H9 (cell line): ENCODE data around the gene ASTN1. TPM values are rescaled to one million over a fixed set of nuclear protein-coding genes. Genes with fewer than 3 reads are reported as not detected.

ENCODE experiments used
- DNase-seq: peaks from one replicate; pipeline ENCODE4 v3.0.0-alpha.2; 2017
- H2AFZ ChIP-seq: one replicate; pipeline ENCODE4 v1.6.1; 2013; ENCODE audit warnings: mild to moderate bottlenecking, low read length, control low read depth, moderate library complexity
- H2AK5ac ChIP-seq: 2 replicates; pipeline ENCODE4 v1.6.1; 2013; ENCODE audit warnings: low read length, control low read depth, mixed read lengths; ENCODE audit not compliant: insufficient read length
- H2BK120ac ChIP-seq: one replicate; pipeline ENCODE4 v1.6.1; 2013; ENCODE audit warnings: low read depth, mild to moderate bottlenecking, low read length, control low read depth, inconsistent platforms; ENCODE audit not compliant: poor library complexity, severe bottlenecking
- H2BK12ac ChIP-seq: 2 replicates; pipeline ENCODE4 v1.6.1; 2013; ENCODE audit warnings: low read length, control low read depth, mixed read lengths, low read depth; ENCODE audit not compliant: insufficient read length
- H2BK15ac ChIP-seq: 2 replicates; pipeline ENCODE4 v1.6.1; 2013; ENCODE audit warnings: low read depth, low read length, control low read depth
- H2BK20ac ChIP-seq: one replicate; pipeline ENCODE4 v1.6.1; 2013; ENCODE audit warnings: low read depth, mild to moderate bottlenecking, low read length, control low read depth, inconsistent platforms; ENCODE audit not compliant: poor library complexity, severe bottlenecking
- H2BK5ac ChIP-seq: 2 replicates; pipeline ENCODE4 v1.6.1; 2013; ENCODE audit warnings: low read length, control low read depth, mixed read lengths; ENCODE audit not compliant: insufficient read length
- H3K14ac ChIP-seq: 2 replicates; pipeline ENCODE4 v1.6.1; 2013; ENCODE audit warnings: low read length, control low read depth; ENCODE audit not compliant: insufficient read depth
- H3K18ac ChIP-seq: 2 replicates; pipeline ENCODE4 v1.6.1; 2013; ENCODE audit warnings: low read depth, mild to moderate bottlenecking, mixed read lengths, low read length, control low read depth; ENCODE audit not compliant: insufficient read length
- H3K23ac ChIP-seq: 2 replicates; pipeline ENCODE4 v1.6.1; 2013; ENCODE audit warnings: low read length, control low read depth, mixed read lengths, low read depth; ENCODE audit not compliant: insufficient read length
- H3K23me2 ChIP-seq: 2 replicates; pipeline ENCODE4 v1.6.1; 2013; ENCODE audit warnings: low read depth, mild to moderate bottlenecking, mixed read lengths, low read length, control low read depth; ENCODE audit not compliant: insufficient read length, poor library complexity, severe bottlenecking
- H3K27ac ChIP-seq: 2 replicates; pipeline ENCODE4 v1.5.1; 2013; ENCODE audit warnings: low read length, control low read depth, mixed read lengths, low read depth; ENCODE audit not compliant: insufficient read length
- H3K27me3 ChIP-seq: 2 replicates; pipeline ENCODE4 v1.6.1; 2013; ENCODE audit warnings: low read length, control low read depth, inconsistent platforms; ENCODE audit not compliant: insufficient read depth
- H3K4ac ChIP-seq: 2 replicates; pipeline ENCODE4 v1.6.1; 2013; ENCODE audit warnings: low read depth, mild to moderate bottlenecking, control low read depth, inconsistent platforms, low read length, moderate library complexity
- H3K4me1 ChIP-seq: 2 replicates; pipeline ENCODE4 v1.6.1; 2013; ENCODE audit warnings: low read length, control low read depth, inconsistent platforms; ENCODE audit not compliant: insufficient read depth
- H3K4me2 ChIP-seq: 2 replicates; pipeline ENCODE4 v1.6.1; 2013; ENCODE audit warnings: low read length, control low read depth, mixed read lengths; ENCODE audit not compliant: insufficient read length, insufficient read depth
- H3K56ac ChIP-seq: 2 replicates; pipeline ENCODE4 v1.6.1; 2013; ENCODE audit warnings: low read depth, mild to moderate bottlenecking, mixed read lengths, low read length, control low read depth; ENCODE audit not compliant: insufficient read length
- H3K79me1 ChIP-seq: 2 replicates; pipeline ENCODE4 v1.6.1; 2013; ENCODE audit warnings: low read depth, mild to moderate bottlenecking, moderate library complexity, low read length, control low read depth, inconsistent platforms; ENCODE audit not compliant: insufficient read depth, poor library complexity, severe bottlenecking
- H3K79me2 ChIP-seq: 2 replicates; pipeline ENCODE4 v1.6.1; 2013; ENCODE audit warnings: low read length, control low read depth, inconsistent platforms; ENCODE audit not compliant: insufficient read depth
- H3K9ac ChIP-seq: 2 replicates; pipeline ENCODE4 v1.6.1; 2013; ENCODE audit warnings: low read length, control low read depth, mixed read lengths; ENCODE audit not compliant: insufficient read length; ENCODE audit errors: extremely low read depth
- H3K9me3 ChIP-seq: one replicate; pipeline ENCODE4 v1.6.1; 2013; ENCODE audit warnings: low read depth, low read length, inconsistent platforms; ENCODE audit not compliant: control insufficient read depth
- H3T11ph ChIP-seq: one replicate; pipeline ENCODE4 v1.6.1; 2013; ENCODE audit warnings: mild to moderate bottlenecking, low read length, control low read depth, inconsistent platforms
- H4K20me1 ChIP-seq: one replicate; pipeline ENCODE4 v1.6.1; 2013; ENCODE audit not compliant: control insufficient read depth, insufficient read length, insufficient read depth
- H4K5ac ChIP-seq: 2 replicates; pipeline ENCODE4 v1.6.1; 2013; ENCODE audit warnings: low read depth, mild to moderate bottlenecking, mixed read lengths, low read length, control low read depth; ENCODE audit not compliant: insufficient read length
- H4K8ac ChIP-seq: replicated peaks from 2 replicates; pipeline ENCODE4 v1.6.1; 2013; ENCODE audit warnings: low read length, control low read depth, mixed read lengths, low read depth; ENCODE audit not compliant: insufficient read length
- H4K91ac ChIP-seq: 2 replicates; pipeline ENCODE4 v1.6.1; 2013; ENCODE audit warnings: low read depth, mild to moderate bottlenecking, moderate library complexity, mixed read lengths, low read length, control low read depth; ENCODE audit not compliant: insufficient read length
- H3K27ac Mint-ChIP-seq, 3 experiments: 2 replicates in 2 of 3; 3 replicates in 1 of 3; pipeline ENCODE4 v1.8.0; 2020 to 2021; ENCODE audit warnings: mixed read lengths in 3 of 3, mild to moderate bottlenecking in 1 of 3, moderate library complexity in 1 of 3
- H3K27me3 Mint-ChIP-seq: 2 replicates; pipeline ENCODE4 v1.8.0; 2021; ENCODE audit warnings: low read depth, mild to moderate bottlenecking, moderate library complexity, mixed read lengths
- H3K36me3 Mint-ChIP-seq, 3 experiments: 2 replicates in 2 of 3; 3 replicates in 1 of 3; pipeline ENCODE4 v1.8.0; 2020 to 2021; ENCODE audit warnings: low read depth in 3 of 3, mixed read lengths in 3 of 3; ENCODE audit not compliant: insufficient read depth in 1 of 3
- H3K4me1 Mint-ChIP-seq, 2 experiments: 2 replicates each; pipeline ENCODE4 v1.8.0; 2020; ENCODE audit warnings: mixed read lengths in 2 of 2
- H3K4me3 Mint-ChIP-seq, 2 experiments: 2 replicates in 1 of 2; 3 replicates in 1 of 2; pipeline ENCODE4 v1.8.0; 2020 to 2021; ENCODE audit warnings: mild to moderate bottlenecking in 2 of 2, mixed read lengths in 2 of 2, moderate library complexity in 1 of 2
- H3K9me3 Mint-ChIP-seq, 2 experiments: 2 replicates in 1 of 2; 3 replicates in 1 of 2; pipeline ENCODE4 v1.8.0; 2020; ENCODE audit warnings: mild to moderate bottlenecking in 2 of 2, mixed read lengths in 2 of 2, moderate library complexity in 1 of 2
- CTCF ChIP-seq: fragments of 200-600 bp; sonication (generic); conservative IDR thresholded peaks from 3 replicates; pipeline ENCODE4 v1.8.0; 2021; ENCODE audit warnings: antibody characterized with exemption, mild to moderate bottlenecking
- WGBS: extraction: QIAGEN DNeasy Blood & Tissue Kit; methylation state at CpG from one replicate; pipeline ENCODE4 v1.1.7; 2013; ENCODE audit warnings: missing lambda C conversion rate, low lambda C conversion rate, mixed read lengths; ENCODE audit not compliant: insufficient read length; ENCODE audit errors: extremely low coverage; 5-methylcytosine and 5-hydroxymethylcytosine counted together
- total RNA-seq: library from RNA; stranded (reverse); gene quantifications from 2 replicates; pipeline ENCODE4 v1.2.1, GENCODE V29; 2021

The ASTN1 gene
- total RNA-seq, 1 experiment from 2014 or later = 0.98 TPM

GRCh38 chr1:177165069-177165439 lies 542 bp upstream of the ASTN1 start:
- Histone ChIP-seq H3K4me2 (peak overlapping the region; percentile 100), H4K20me1 (no peaks in the 10 kb centered on the region), H2BK15ac (no peak overlapping the region), H2BK5ac (no peak overlapping the region), H3K23ac (no peak overlapping the region), H4K91ac (no peak overlapping the region), H3K9me3 (no peaks in the 10 kb centered on the region), H3K18ac (no peak overlapping the region), H3K9ac (peak overlapping the region; percentile 7), H4K5ac (no peak overlapping the region), H3K4ac (no peak overlapping the region), H3T11ph (no peak overlapping the region), H3K14ac (no peak overlapping the region), H2AFZ (peak overlapping the region; percentile 81), H2BK120ac (no peak overlapping the region), H3K27ac (no peak overlapping the region), H3K4me1 (no peaks in the 10 kb centered on the region), H2AK5ac (no peak overlapping the region), H3K23me2 (peaks cover 11% of the 10 kb centered on the region), H2BK12ac (no peak overlapping the region), H3K27me3 (peaks cover 24% of the 10 kb centered on the region), H4K8ac (no peak overlapping the region), H3K79me2 (no peaks in the 10 kb centered on the region), H2BK20ac (no peak overlapping the region), H3K79me1 (no peaks in the 10 kb centered on the region), H3K56ac (no peak overlapping the region)
- Mint-ChIP-seq H3K9me3 (no peaks in the 10 kb centered on the region), H3K27me3 (peaks cover 3% of the 10 kb centered on the region; the same call in 1 of the 2 replicates), H3K36me3 (peaks cover 0 to 5% (median 0%) of the 10 kb centered on the region in 3 experiments; a peak in 2 of 7 replicates), H3K4me3 (peak overlapping the region; percentile 81 to 93), H3K27ac (no peak overlapping the region), H3K4me1 (peaks cover 9 to 12% of the 10 kb centered on the region in 2 experiments)
- no CpG with 5 or more reads among the region's 9 CpGs for WGBS
- no peak for TF ChIP-seq CTCF
- DNase-seq = no peak
